ENCODE measurements around the gene PCDHGB3. TPM values are rescaled to one million over a fixed set of nuclear protein-coding genes. Genes with fewer than 3 reads are reported as not detected.
A peak's percentile ranks its signal among the peaks of the same experiment; 100 is the strongest.
"Not testable (repeated sequence)": the region's sequence is repeated elsewhere in the genome, so short reads cannot be mapped to it uniquely, and the experiment has no call there.

The PCDHGB3 gene
- total RNA-seq, 2 experiments from 2014 or later: 5.8 to 6.3 TPM

DNA sequence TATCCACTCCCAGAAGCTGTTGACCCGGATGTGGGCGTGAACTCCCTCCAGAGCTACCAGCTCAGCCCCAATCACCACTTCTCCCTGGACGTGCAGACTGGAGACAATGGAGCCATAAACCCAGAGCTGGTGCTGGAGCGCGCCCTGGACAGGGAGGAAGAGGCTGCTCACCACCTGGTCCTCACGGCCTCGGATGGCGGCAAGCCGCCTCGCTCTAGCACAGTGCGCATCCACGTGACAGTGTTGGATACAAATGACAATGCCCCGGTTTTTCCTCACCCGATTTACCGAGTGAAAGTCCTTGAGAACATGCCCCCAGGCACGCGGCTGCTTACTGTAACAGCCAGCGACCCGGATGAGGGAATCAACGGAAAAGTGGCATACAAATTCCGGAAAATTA is 23.2 kb downstream of the PCDHGB3 start:
- POLR2A ChIA-PET: no interaction called here
- Histone ChIP-seq H3K79me2 (ENCODE audit: insufficient read depth, low read depth, low read length) (peaks cover 8% of the 10 kb centered on the region; the same call in 1 of the 2 replicates), H3K4me2 (ENCODE audit: low read length) (no peak overlapping the region), H3K27ac (ENCODE audit: low read depth, low read length, poor library complexity, severe bottlenecking) (no peak overlapping the region), H2AFZ (ENCODE audit: low read length) (no peak overlapping the region), H4K20me1 (ENCODE audit: insufficient read depth, low read length) (no peaks in the 10 kb centered on the region), H3K4me1 (ENCODE audit: insufficient read depth, low read length, poor library complexity, severe bottlenecking) (peaks cover 7% of the 10 kb centered on the region), H3K9me3 (ENCODE audit: low read length) (no peaks in the 10 kb centered on the region), H3K9me2 (ENCODE audit: insufficient read depth, low read length) (no peaks in the 10 kb centered on the region), H3K4me3 (ENCODE audit: low read depth, low read length, poor library complexity, severe bottlenecking) (no peak overlapping the region), H3K36me3 (ENCODE audit: insufficient read depth, low read length) (no peaks in the 10 kb centered on the region)
- no TSS peak for BruUV-seq (replicated peaks)
- intact Hi-C loops (cut with micrococcal nuclease; ENCODE audit: unreplicated experiment): no loop called here
- CTCF ChIA-PET (ENCODE audit: unreplicated experiment): no interaction called here
- TF ChIP-seq EZH2phosphoT487 (IDR thresholded peaks at IDR 0.05; ENCODE audit: borderline replicate concordance, low read depth, low read length): no peak
- DNase-seq (ENCODE audit: low spot score): no peak

GRCh38 chr5:141394401-141395187 is 24.6 kb downstream of the PCDHGB3 start:
- BruUV-seq (replicated peaks); H3K9me3 ChIP-seq (ENCODE audit: low read length); POLR2A ChIA-PET: not testable (repeated sequence)

GRCh38 chr5:141397756-141398551 is 27.9 kb downstream of the PCDHGB3 start, which contains the start of gene PCDHGB5:
TSS of gene PCDHGB5 (plus strand) at chr5:141397947. CDS start at chr5:141398128, 181 bp downstream.
- H4K20me1 ChIP-seq (ENCODE audit: insufficient read depth, low read length); H3K4me1 ChIP-seq (ENCODE audit: insufficient read depth, low read length, poor library complexity, severe bottlenecking); H3K9me3 ChIP-seq (ENCODE audit: low read length); DNase-seq (ENCODE audit: low spot score); H3K4me3 ChIP-seq (ENCODE audit: low read depth, low read length, poor library complexity, severe bottlenecking); H3K27ac ChIP-seq (ENCODE audit: low read depth, low read length, poor library complexity, severe bottlenecking); H3K79me2 ChIP-seq (ENCODE audit: insufficient read depth, low read depth, low read length); H2AFZ ChIP-seq (ENCODE audit: low read length); BruUV-seq (replicated peaks); intact Hi-C loops (cut with micrococcal nuclease; ENCODE audit: unreplicated experiment); H3K4me2 ChIP-seq (ENCODE audit: low read length); H3K9me2 ChIP-seq (ENCODE audit: insufficient read depth, low read length); H3K36me3 ChIP-seq (ENCODE audit: insufficient read depth, low read length): not testable (repeated sequence)
- ChIA-PET CTCF (ENCODE audit: unreplicated experiment) (interaction anchor here (1.2 kb wide), 1 partner anchor 166 kb away, joined by 4 read pairs; no protein-coding TSS in a partner anchor), POLR2A (interaction anchor here (0.5 to 2.3 kb wide), 7 partner anchors 9 to 169 kb away, joined by 3 to 6 read pairs (median 3); partner anchors contain the start of genes PCDHGB3 and PCDHGB4)
- TF ChIP-seq CTCF (conservative IDR thresholded peaks at IDR 0.05; ENCODE audit: low read length): peak; percentile 60

More at GRCh38 chr5:141394401-141395187, 24.6 kb downstream of the PCDHGB3 start:
- H3K4me2 ChIP-seq (ENCODE audit: low read length); H3K9me2 ChIP-seq (ENCODE audit: insufficient read depth, low read length); DNase-seq (ENCODE audit: low spot score); H4K20me1 ChIP-seq (ENCODE audit: insufficient read depth, low read length); H3K27ac ChIP-seq (ENCODE audit: low read depth, low read length, poor library complexity, severe bottlenecking); CTCF ChIA-PET (ENCODE audit: unreplicated experiment); H3K4me3 ChIP-seq (ENCODE audit: low read depth, low read length, poor library complexity, severe bottlenecking); H2AFZ ChIP-seq (ENCODE audit: low read length); H3K36me3 ChIP-seq (ENCODE audit: insufficient read depth, low read length); intact Hi-C loops (cut with micrococcal nuclease; ENCODE audit: unreplicated experiment); H3K79me2 ChIP-seq (ENCODE audit: insufficient read depth, low read depth, low read length); H3K4me1 ChIP-seq (ENCODE audit: insufficient read depth, low read length, poor library complexity, severe bottlenecking): not testable (repeated sequence)
